ENCODE measurements around the gene B3GALT5.

B3GALT5 gene

DNA sequence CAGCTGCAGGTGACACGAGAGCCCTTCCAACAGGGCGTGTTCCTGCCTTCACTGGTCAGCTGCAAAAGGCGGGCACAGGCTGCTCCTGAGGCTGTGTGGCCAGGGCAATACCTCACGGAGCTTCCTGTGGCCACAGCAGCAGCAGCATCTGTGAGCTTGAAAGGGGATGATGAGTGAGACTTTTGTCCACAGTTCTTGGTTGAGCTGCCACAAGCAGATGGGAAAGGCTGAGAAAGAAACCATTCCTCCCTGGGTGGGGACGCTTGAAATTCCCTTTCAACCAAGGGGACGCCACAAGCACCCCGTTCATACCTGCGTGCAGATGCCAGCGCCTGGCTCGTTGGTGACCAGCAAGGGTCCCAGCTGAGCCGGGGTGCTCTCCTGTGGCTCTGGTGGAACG lies 37.6 kb downstream of the B3GALT5 start:
- ATAC-seq = no peak
- no peaks in the 10 kb centered on the region for H3K36me3 Mint-ChIP-seq
- no peaks in the 10 kb centered on the region for H3K4me1 Mint-ChIP-seq
- peaks cover 15% of the 10 kb centered on the region for H3K9me3 Mint-ChIP-seq
- no peak overlapping the region for H3K4me3 Mint-ChIP-seq
- H3K27ac Mint-ChIP-seq = no peak overlapping the region
- H3K27me3 Mint-ChIP-seq = peaks cover 6% of the 10 kb centered on the region

DNA sequence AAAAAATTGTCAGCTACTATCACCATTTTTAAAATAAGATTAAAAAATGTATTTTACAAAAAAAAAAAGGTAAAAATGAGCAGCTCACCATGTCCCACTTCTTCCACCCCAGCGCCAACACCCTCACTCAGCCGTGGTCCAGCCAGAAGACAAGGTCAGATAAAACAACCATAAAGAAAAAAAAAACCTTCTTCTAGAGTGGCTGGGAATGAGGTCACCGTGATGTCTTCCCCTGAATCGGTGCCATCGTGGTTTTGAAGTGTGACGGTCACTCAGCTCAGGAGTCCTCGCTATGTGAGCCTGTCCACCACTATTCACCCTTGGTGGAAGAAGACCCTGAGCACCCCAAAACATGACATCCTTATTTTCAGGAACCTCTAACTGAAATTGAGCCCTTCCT lies 38.1 kb downstream of the B3GALT5 start:
- H3K4me1 Mint-ChIP-seq = no peaks in the 10 kb centered on the region
- H3K36me3 Mint-ChIP-seq = no peaks in the 10 kb centered on the region
- H3K27me3 Mint-ChIP-seq = peaks cover 6% of the 10 kb centered on the region
- H3K9me3 Mint-ChIP-seq = peaks cover 15% of the 10 kb centered on the region
- H3K4me3 Mint-ChIP-seq = no peak overlapping the region
- no peak for ATAC-seq
- H3K27ac Mint-ChIP-seq = no peak overlapping the region

DNA sequence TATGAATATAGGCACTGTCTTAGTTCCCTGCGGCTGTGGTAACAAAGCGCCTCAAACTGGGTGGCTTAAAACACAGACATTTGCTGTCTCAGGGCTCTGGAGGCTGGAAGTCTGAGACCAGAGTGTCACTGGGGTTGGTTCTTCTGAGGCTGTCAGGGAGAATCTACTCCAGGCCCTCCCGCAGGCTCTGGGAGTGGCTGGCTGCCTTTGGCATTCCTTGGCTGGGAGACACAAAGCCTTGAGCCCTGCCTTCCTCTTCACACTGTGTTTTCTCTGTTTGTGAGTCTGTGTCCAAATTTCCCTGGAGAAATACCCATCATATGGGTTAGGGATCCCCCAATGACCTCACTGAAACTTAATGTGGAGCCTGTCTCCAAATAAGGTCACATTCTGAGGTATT lies 38.5 kb downstream of the B3GALT5 start:
- ATAC-seq = no peak
- Mint-ChIP-seq H3K27me3 (peaks cover 6% of the 10 kb centered on the region), H3K4me1 (no peaks in the 10 kb centered on the region), H3K27ac (no peak overlapping the region), H3K4me3 (no peak overlapping the region), H3K9me3 (peaks cover 15% of the 10 kb centered on the region), H3K36me3 (no peaks in the 10 kb centered on the region)

DNA sequence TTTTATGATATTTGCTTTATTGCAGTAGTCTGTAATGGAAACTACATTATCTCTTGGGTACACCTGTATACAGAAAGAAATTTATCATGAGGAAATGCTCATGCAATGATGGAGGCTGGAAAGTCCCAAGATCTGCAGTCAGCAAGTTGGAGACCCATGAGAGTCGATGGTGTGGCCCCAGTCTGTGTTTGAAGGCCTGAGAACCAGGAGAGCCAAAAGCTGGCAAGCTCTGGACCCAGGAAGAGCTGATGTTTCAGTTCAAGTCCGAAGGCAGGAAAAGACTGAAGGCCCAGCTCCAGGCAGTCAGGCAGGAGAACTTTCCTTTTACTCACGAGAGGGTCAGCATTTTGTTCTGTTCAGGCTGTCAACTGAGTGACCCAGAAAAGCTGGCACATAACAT lies 42.2 kb downstream of the B3GALT5 start:
- H3K27ac Mint-ChIP-seq = no peak overlapping the region
- H3K27me3 Mint-ChIP-seq = peaks cover 9% of the 10 kb centered on the region
- no peaks in the 10 kb centered on the region for H3K36me3 Mint-ChIP-seq
- H3K4me1 Mint-ChIP-seq = no peaks in the 10 kb centered on the region
- peaks cover 15% of the 10 kb centered on the region for H3K9me3 Mint-ChIP-seq
- no peak for ATAC-seq
- no peak overlapping the region for H3K4me3 Mint-ChIP-seq

DNA sequence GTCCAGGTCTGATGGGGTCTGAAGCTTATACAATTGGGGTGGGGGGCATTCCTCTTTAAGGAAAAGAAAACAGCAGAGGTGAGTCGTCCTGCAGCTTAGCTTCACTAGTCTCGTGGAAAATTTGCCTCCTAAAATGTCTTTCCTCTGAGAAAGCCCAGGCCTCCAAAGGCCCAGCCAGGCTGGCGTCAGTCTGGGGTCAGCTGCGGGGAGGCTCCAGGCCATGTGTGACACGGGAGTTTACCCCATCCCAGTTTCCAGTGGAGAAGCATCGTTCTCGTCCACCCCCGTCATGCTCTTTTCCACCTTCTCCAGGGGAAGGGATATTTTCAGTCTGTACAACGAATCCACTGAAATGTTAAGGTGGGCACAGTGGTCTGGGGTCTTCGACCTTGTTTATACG lies 42.8 kb downstream of the B3GALT5 start:
- ATAC-seq = no peak
- Mint-ChIP-seq H3K36me3 (no peaks in the 10 kb centered on the region), H3K4me1 (no peaks in the 10 kb centered on the region), H3K27ac (no peak overlapping the region), H3K4me3 (no peak overlapping the region), H3K27me3 (peaks cover 9% of the 10 kb centered on the region), H3K9me3 (peaks cover 15% of the 10 kb centered on the region)

- Mint-ChIP-seq H3K27me3 (peaks cover 9% of the 10 kb centered on the region), H3K36me3 (no peaks in the 10 kb centered on the region), H3K4me1 (no peaks in the 10 kb centered on the region), H3K27ac (no peak overlapping the region), H3K9me3 (peaks cover 15% of the 10 kb centered on the region), H3K4me3 (no peak overlapping the region)
- no peak for ATAC-seq
Observed at GRCh38 chr21:39656209-39656608, 43.5 kb downstream of the B3GALT5 start.

DNA sequence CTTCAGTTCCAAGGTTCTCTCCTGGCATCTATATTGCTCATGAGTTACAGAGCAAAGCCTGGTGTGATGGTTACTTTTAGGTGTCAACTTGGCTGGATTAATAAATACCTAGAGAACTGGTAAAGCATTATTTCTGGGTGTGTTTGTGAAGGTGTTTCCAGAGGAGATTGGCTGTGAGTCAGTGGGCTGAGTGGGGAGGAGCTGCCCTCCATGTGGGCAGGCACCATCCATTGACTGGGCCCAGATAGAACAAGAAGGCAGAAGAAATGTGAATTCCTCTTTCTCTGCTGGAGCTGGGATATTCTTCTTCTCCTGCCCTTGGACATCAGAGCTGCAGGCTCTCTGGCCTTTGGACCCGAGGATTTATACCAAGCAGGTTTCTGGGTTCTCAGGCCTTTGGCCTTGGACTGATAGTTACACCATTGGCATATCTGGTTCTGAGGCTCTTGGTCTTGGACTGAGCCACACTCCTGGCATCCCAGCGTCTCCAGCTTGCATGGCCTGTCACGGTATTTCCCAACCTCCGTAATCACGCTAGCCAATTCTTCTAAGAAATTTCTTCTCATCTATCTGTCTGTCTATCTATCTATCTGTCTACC lies 44.5 kb downstream of the B3GALT5 start:
- no peak for ATAC-seq
- peaks cover 11% of the 10 kb centered on the region for H3K9me3 Mint-ChIP-seq
- H3K27ac Mint-ChIP-seq = no peak overlapping the region
- peaks cover 9% of the 10 kb centered on the region for H3K27me3 Mint-ChIP-seq
- H3K4me3 Mint-ChIP-seq = no peak overlapping the region
- H3K36me3 Mint-ChIP-seq = no peaks in the 10 kb centered on the region
- no peaks in the 10 kb centered on the region for H3K4me1 Mint-ChIP-seq

- Mint-ChIP-seq H3K36me3 (no peaks in the 10 kb centered on the region), H3K27me3 (peaks cover 9% of the 10 kb centered on the region), H3K4me3 (no peak overlapping the region), H3K4me1 (no peaks in the 10 kb centered on the region), H3K9me3 (peaks cover 9% of the 10 kb centered on the region), H3K27ac (no peak overlapping the region)
- no peak for ATAC-seq
Observed at GRCh38 chr21:39658066-39658465, 45.3 kb downstream of the B3GALT5 start.

- Mint-ChIP-seq H3K27ac (no peak overlapping the region), H3K4me1 (no peaks in the 10 kb centered on the region), H3K4me3 (no peak overlapping the region), H3K9me3 (peaks cover 3% of the 10 kb centered on the region), H3K36me3 (no peaks in the 10 kb centered on the region), H3K27me3 (peaks cover 9% of the 10 kb centered on the region)
- ATAC-seq = no peak
Observed at GRCh38 chr21:39659070-39659815, 46.5 kb downstream of the B3GALT5 start.

DNA sequence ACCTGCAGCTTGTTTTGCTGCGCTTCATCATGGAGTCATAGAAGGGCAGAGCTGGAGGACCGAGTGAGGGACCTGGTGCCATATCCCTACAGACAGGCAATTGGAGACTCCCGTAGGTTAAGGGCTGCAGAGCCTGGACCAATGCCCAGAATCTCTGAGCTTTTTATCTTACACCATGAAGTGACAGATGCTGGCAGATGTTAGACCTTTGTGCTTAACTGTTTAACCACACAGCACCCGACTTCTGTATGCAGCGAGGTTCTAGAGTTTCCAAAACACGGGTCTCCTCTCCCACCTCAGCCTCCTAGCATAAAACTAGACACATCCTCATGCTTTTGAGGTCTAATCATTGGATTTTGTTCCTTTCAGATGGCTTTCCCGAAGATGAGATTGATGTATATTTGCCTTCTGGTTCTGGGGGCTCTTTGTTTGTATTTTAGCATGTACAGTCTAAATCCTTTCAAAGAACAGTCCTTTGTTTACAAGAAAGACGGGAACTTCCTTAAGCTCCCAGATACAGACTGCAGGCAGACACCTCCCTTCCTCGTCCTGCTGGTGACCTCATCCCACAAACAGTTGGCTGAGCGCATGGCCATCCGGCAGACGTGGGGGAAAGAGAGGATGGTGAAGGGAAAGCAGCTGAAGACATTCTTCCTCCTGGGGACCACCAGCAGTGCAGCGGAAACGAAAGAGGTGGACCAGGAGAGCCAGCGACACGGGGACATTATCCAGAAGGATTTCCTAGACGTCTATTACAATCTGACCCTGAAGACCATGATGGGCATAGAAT lies 47.6 kb downstream of the B3GALT5 start:
- Mint-ChIP-seq H3K27me3 (peaks cover 9% of the 10 kb centered on the region), H3K27ac (no peak overlapping the region)

DNA sequence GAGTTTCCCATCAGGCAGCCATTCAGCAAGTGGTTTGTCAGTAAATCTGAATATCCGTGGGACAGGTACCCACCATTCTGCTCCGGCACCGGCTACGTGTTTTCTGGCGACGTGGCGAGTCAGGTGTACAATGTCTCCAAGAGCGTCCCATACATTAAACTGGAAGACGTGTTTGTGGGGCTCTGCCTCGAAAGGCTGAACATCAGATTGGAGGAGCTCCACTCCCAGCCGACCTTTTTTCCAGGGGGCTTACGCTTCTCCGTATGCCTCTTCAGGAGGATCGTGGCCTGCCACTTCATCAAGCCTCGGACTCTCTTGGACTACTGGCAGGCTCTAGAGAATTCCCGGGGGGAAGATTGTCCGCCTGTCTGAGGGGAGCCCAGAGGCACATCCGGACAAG lies 48.4 kb downstream of the B3GALT5 start:
- no peak overlapping the region for H3K4me3 Mint-ChIP-seq
- no peak overlapping the region for H3K27ac Mint-ChIP-seq
- no peak for ATAC-seq
- peaks cover 9% of the 10 kb centered on the region for H3K27me3 Mint-ChIP-seq
- no peaks in the 10 kb centered on the region for H3K4me1 Mint-ChIP-seq
- no peaks in the 10 kb centered on the region for H3K9me3 Mint-ChIP-seq
- no peaks in the 10 kb centered on the region for H3K36me3 Mint-ChIP-seq

More for the DNA sequence above, 47.6 kb downstream of the B3GALT5 start:
- H3K36me3 Mint-ChIP-seq = no peaks in the 10 kb centered on the region
- no peaks in the 10 kb centered on the region for H3K9me3 Mint-ChIP-seq
- ATAC-seq = no peak
- H3K4me3 Mint-ChIP-seq = no peak overlapping the region
- no peaks in the 10 kb centered on the region for H3K4me1 Mint-ChIP-seq

GRCh38 chr21:39661740-39662139 lies 49.0 kb downstream of the B3GALT5 start:
- no peak overlapping the region for H3K4me3 Mint-ChIP-seq
- no peaks in the 10 kb centered on the region for H3K4me1 Mint-ChIP-seq
- peaks cover 9% of the 10 kb centered on the region for H3K27me3 Mint-ChIP-seq
- no peak overlapping the region for H3K27ac Mint-ChIP-seq
- H3K36me3 Mint-ChIP-seq = no peaks in the 10 kb centered on the region
- ATAC-seq = no peak
- no peaks in the 10 kb centered on the region for H3K9me3 Mint-ChIP-seq

- no peak overlapping the region for H3K27ac Mint-ChIP-seq
- H3K4me1 Mint-ChIP-seq = no peaks in the 10 kb centered on the region
- peaks cover 9% of the 10 kb centered on the region for H3K27me3 Mint-ChIP-seq
- no peaks in the 10 kb centered on the region for H3K36me3 Mint-ChIP-seq
- no peak overlapping the region for H3K4me3 Mint-ChIP-seq
- no peaks in the 10 kb centered on the region for H3K9me3 Mint-ChIP-seq
- no peak for ATAC-seq
Observed at GRCh38 chr21:39662411-39662953, 49.7 kb downstream of the B3GALT5 start.

- H3K4me1 Mint-ChIP-seq = no peaks in the 10 kb centered on the region
- no peaks in the 10 kb centered on the region for H3K36me3 Mint-ChIP-seq
- no peak overlapping the region for H3K27ac Mint-ChIP-seq
- peaks cover 8% of the 10 kb centered on the region for H3K27me3 Mint-ChIP-seq
- ATAC-seq = no peak
- H3K4me3 Mint-ChIP-seq = no peak overlapping the region
- H3K9me3 Mint-ChIP-seq = no peaks in the 10 kb centered on the region
Observed at GRCh38 chr21:39663066-39663465, 50.3 kb downstream of the B3GALT5 start.

DNA sequence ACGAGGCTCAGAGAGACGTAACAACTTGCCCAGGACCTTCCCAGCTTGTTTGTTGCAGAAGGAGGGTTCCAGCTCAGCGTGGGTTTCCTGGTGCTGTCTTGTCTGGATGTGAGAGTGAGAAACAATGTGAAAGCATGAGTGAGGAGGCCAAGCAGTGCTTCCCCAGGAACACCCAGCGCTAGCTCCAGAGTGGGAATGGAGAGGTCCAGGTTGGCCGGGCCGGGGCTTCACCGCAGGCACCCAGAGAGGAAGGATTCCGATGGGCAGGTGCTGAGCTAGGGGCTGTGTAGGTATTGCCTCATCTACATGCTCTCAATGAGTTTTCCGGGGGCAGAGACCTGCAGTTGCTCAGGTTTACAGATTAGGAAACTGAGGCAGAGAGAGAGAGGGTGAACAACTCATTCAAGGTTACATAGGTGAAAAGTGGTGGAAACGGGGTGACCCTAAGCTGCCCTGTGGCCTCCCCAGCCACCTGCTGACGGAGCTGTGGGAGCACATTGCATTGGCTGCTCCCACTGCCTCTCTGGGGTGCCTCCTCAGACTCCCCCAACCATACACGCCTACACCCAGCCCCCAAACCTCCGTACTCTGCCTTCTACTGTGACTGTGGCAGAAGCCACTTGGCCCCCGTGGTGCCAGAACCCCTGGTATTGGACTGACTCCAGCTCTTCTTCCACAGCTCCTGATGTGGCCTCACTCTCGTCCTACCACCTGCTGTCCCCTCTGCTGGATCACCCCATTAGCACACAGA lies 51.2 kb downstream of the B3GALT5 start:
- Mint-ChIP-seq H3K27ac (no peak overlapping the region), H3K4me3 (no peak overlapping the region), H3K36me3 (no peaks in the 10 kb centered on the region), H3K9me3 (no peaks in the 10 kb centered on the region), H3K4me1 (no peaks in the 10 kb centered on the region), H3K27me3 (no peaks in the 10 kb centered on the region)
- no peak for ATAC-seq
